GM23338 (cell line): ENCODE measurements around the gene C2orf15. TPM values are rescaled to one million over a fixed set of nuclear protein-coding genes. Genes with fewer than 3 reads are reported as not detected.
"Not testable (repeated sequence)": the region's sequence is repeated elsewhere in the genome, so short reads cannot be mapped to it uniquely, and the experiment has no call there.

Experiments
- ATAC-seq: fragments of 200-7000 bp; cut with Tn5 transposase; 3 replicates; pipeline ENCODE4 v1.9.1; 2020
- DNase-seq: peaks from one replicate; pipeline ENCODE4 v3.0.0-alpha.2; 2015; ENCODE audit warnings: low spot score
- H2AFZ ChIP-seq: fragments of 200-600 bp; sonication (generic); 2 replicates; pipeline ENCODE4 v1.8.0; 2016; ENCODE audit warnings: antibody characterized with exemption, mild to moderate bottlenecking, moderate library complexity
- H3F3A ChIP-seq: fragments of 200-600 bp; sonication (generic); replicated peaks from 2 replicates; pipeline ENCODE4 v1.8.0; 2017; ENCODE audit warnings: antibody characterized with exemption, mixed run types, low read depth
- H3K27ac ChIP-seq: fragments of 200-600 bp; sonication (generic); 2 replicates; pipeline ENCODE4 v1.6.1; 2016; ENCODE audit warnings: low read depth
- H3K27me3 ChIP-seq: fragments of 200-600 bp; sonication (generic); 2 replicates; pipeline ENCODE4 v1.8.0; 2016; ENCODE audit warnings: mild to moderate bottlenecking, mixed run types, moderate library complexity; ENCODE audit not compliant: insufficient read depth
- H3K36me3 ChIP-seq: fragments of 200-600 bp; sonication (generic); 2 replicates; pipeline ENCODE4 v1.8.0; 2016; ENCODE audit warnings: mild to moderate bottlenecking; ENCODE audit not compliant: insufficient read depth
- H3K4me1 ChIP-seq: fragments of 200-600 bp; sonication (generic); 2 replicates; pipeline ENCODE4 v1.8.0; 2016; ENCODE audit warnings: mild to moderate bottlenecking, moderate library complexity; ENCODE audit not compliant: insufficient read depth
- H3K4me2 ChIP-seq: fragments of 200-600 bp; sonication (generic); 2 replicates; pipeline ENCODE4 v1.7.1; 2017; ENCODE audit warnings: mixed run types
- H3K4me3 ChIP-seq: fragments of 200-600 bp; sonication (generic); 2 replicates; pipeline ENCODE4 v1.6.1; 2016; ENCODE audit warnings: mixed run types
- H3K79me2 ChIP-seq: fragments of 200-600 bp; sonication (generic); replicated peaks from 2 replicates; pipeline ENCODE4 v1.8.0; 2017; ENCODE audit warnings: mild to moderate bottlenecking; ENCODE audit not compliant: insufficient read depth
- H3K9me2 ChIP-seq: fragments of 200-600 bp; sonication (generic); 2 replicates; pipeline ENCODE4 v1.8.0; 2017; ENCODE audit not compliant: insufficient read depth
- H4K20me1 ChIP-seq: fragments of 200-600 bp; sonication (generic); replicated peaks from 2 replicates; pipeline ENCODE4 v1.8.0; 2017; ENCODE audit warnings: mild to moderate bottlenecking; ENCODE audit not compliant: insufficient read depth
- H3K27ac Mint-ChIP-seq: 2 replicates; pipeline ENCODE4 v1.8.0; 2020; ENCODE audit warnings: inconsistent platforms, mild to moderate bottlenecking, moderate library complexity, mixed read lengths
- H3K27me3 Mint-ChIP-seq: 3 replicates; pipeline ENCODE4 v1.8.0; 2022; ENCODE audit warnings: low read depth, mild to moderate bottlenecking, moderate library complexity, mixed read lengths, inconsistent platforms; ENCODE audit not compliant: insufficient read depth, poor library complexity
- H3K36me3 Mint-ChIP-seq: 3 replicates; pipeline ENCODE4 v1.8.0; 2021; ENCODE audit warnings: low read depth, mild to moderate bottlenecking, inconsistent platforms, moderate library complexity, mixed read lengths
- H3K4me1 Mint-ChIP-seq: 3 replicates; pipeline ENCODE4 v1.8.0; 2020; ENCODE audit warnings: mild to moderate bottlenecking, inconsistent platforms, mixed read lengths
- H3K4me3 Mint-ChIP-seq: 3 replicates; pipeline ENCODE4 v1.8.0; 2021; ENCODE audit warnings: moderate library complexity, mild to moderate bottlenecking, inconsistent platforms, mixed read lengths
- H3K9me3 Mint-ChIP-seq: 3 replicates; pipeline ENCODE4 v1.8.0; 2020; ENCODE audit warnings: moderate library complexity, mild to moderate bottlenecking, inconsistent platforms, mixed read lengths
- ETS1 ChIP-seq: IDR thresholded peaks from 2 replicates; pipeline ENCODE4 v1.6.1; 2016; ENCODE audit warnings: antibody characterized with exemption
- EZH2phosphoT487 ChIP-seq: fragments of 200-600 bp; sonication (generic); IDR thresholded peaks from one replicate; pipeline ENCODE4 v1.8.1; 2018; ENCODE audit warnings: antibody characterized with exemption; ENCODE audit not compliant: unreplicated experiment
- JUNB ChIP-seq: IDR thresholded peaks from one replicate; pipeline ENCODE4 v1.6.1; 2016; ENCODE audit warnings: antibody characterized with exemption; ENCODE audit not compliant: unreplicated experiment
- STAT1 ChIP-seq: IDR thresholded peaks from one replicate; pipeline ENCODE4 v1.6.1; 2016; ENCODE audit warnings: antibody characterized with exemption; ENCODE audit not compliant: unreplicated experiment
- ZNF331 ChIP-seq: fragments of 250-450 bp; sonication (Bioruptor Pico); IDR thresholded peaks from 2 replicates; pipeline ENCODE4 v1.5.0; 2020; ENCODE audit warnings: low read depth, mild to moderate bottlenecking, moderate library complexity
- polyA plus RNA-seq: library from polyadenylated mRNA; unstranded; fragments of >200 nt; fragmentation: Nextera tagmentation; extraction: Ambion mirVana; gene quantifications from 2 replicates; pipeline ENCODE4 v1.2.1, GENCODE V29; 2016
- total RNA-seq: library from RNA; depleted of rRNA; stranded (reverse); fragments of >200 nt; shearing (Covaris generic); gene quantifications from 2 replicates; pipeline ENCODE4 v1.2.3, GENCODE V29; 2014
- TF ChIP-seq, protein P1 (sequence below), 2 experiments: fragments of 200-600 bp in 1 of 2; sonication (generic) in 1 of 2; conservative IDR thresholded peaks; 2 replicates each; pipeline versions ENCODE4 v1.5.1 to v1.6.1; 2016 to 2017; ENCODE audit warnings: antibody characterized with exemption in 2 of 2, low read depth in 2 of 2, mild to moderate bottlenecking in 2 of 2, moderate library complexity in 1 of 2
- TF ChIP-seq, protein P2 (sequence below): IDR thresholded peaks from one replicate; pipeline ENCODE4 v1.6.1; 2018; ENCODE audit warnings: antibody characterized with exemption; ENCODE audit not compliant: unreplicated experiment

Gene C2orf15
- total and polyA plus RNA-seq, 2 experiments from 2014 or later = 7.9 to 8.4 TPM

DNA sequence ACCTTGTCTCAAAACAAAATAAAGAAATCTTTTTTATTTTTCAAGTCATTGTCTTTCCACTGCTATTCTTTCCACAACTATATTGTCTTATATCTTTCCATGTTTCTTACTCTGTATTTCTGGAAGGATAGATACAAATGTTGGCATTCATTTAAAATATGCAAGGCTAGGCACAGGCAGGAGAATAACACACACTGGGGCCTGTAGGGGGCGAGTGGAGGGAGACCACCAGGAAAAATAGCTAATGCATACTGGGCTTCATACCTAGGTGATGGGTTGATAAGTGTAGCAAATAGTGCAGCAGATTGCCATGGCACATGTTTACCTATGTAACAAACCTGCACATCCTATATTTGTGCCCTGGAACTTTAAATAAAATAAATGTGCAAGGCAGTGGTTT lies 49.0 kb downstream of the C2orf15 start:
- ATAC-seq = no peak
- Mint-ChIP-seq H3K36me3 (peaks cover 68% of the 10 kb centered on the region), H3K27ac (no peak overlapping the region), H3K4me1 (no peaks in the 10 kb centered on the region), H3K9me3 (no peaks in the 10 kb centered on the region), H3K27me3 (no peaks in the 10 kb centered on the region), H3K4me3 (no peak overlapping the region)
- no peak overlapping the region for H3K27ac ChIP-seq
- peaks cover 48% of the 10 kb centered on the region for H3K79me2 ChIP-seq
- H2AFZ ChIP-seq = no peak overlapping the region
- no peaks in the 10 kb centered on the region for H3K4me1 ChIP-seq
- TF ChIP-seq ZNF331 (CRISPR knock-in tag) (no peak), EZH2phosphoT487 (no peak), STAT1 (no peak), ETS1 (no peak), JUNB (no peak)
- TF ChIP-seq, protein P1, sequence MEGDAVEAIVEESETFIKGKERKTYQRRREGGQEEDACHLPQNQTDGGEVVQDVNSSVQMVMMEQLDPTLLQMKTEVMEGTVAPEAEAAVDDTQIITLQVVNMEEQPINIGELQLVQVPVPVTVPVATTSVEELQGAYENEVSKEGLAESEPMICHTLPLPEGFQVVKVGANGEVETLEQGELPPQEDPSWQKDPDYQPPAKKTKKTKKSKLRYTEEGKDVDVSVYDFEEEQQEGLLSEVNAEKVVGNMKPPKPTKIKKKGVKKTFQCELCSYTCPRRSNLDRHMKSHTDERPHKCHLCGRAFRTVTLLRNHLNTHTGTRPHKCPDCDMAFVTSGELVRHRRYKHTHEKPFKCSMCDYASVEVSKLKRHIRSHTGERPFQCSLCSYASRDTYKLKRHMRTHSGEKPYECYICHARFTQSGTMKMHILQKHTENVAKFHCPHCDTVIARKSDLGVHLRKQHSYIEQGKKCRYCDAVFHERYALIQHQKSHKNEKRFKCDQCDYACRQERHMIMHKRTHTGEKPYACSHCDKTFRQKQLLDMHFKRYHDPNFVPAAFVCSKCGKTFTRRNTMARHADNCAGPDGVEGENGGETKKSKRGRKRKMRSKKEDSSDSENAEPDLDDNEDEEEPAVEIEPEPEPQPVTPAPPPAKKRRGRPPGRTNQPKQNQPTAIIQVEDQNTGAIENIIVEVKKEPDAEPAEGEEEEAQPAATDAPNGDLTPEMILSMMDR (conservative IDR thresholded peaks at IDR 0.05; ENCODE audit: low read depth in 2 of 2) = peak; percentile 35 to 45
- TF ChIP-seq, protein P2, sequence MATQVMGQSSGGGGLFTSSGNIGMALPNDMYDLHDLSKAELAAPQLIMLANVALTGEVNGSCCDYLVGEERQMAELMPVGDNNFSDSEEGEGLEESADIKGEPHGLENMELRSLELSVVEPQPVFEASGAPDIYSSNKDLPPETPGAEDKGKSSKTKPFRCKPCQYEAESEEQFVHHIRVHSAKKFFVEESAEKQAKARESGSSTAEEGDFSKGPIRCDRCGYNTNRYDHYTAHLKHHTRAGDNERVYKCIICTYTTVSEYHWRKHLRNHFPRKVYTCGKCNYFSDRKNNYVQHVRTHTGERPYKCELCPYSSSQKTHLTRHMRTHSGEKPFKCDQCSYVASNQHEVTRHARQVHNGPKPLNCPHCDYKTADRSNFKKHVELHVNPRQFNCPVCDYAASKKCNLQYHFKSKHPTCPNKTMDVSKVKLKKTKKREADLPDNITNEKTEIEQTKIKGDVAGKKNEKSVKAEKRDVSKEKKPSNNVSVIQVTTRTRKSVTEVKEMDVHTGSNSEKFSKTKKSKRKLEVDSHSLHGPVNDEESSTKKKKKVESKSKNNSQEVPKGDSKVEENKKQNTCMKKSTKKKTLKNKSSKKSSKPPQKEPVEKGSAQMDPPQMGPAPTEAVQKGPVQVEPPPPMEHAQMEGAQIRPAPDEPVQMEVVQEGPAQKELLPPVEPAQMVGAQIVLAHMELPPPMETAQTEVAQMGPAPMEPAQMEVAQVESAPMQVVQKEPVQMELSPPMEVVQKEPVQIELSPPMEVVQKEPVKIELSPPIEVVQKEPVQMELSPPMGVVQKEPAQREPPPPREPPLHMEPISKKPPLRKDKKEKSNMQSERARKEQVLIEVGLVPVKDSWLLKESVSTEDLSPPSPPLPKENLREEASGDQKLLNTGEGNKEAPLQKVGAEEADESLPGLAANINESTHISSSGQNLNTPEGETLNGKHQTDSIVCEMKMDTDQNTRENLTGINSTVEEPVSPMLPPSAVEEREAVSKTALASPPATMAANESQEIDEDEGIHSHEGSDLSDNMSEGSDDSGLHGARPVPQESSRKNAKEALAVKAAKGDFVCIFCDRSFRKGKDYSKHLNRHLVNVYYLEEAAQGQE = no peak
- DNase-seq = peak; percentile 9
- no peaks in the 10 kb centered on the region for H3F3A ChIP-seq
- peaks cover 15% of the 10 kb centered on the region for H4K20me1 ChIP-seq
- H3K4me3 ChIP-seq = no peak overlapping the region
- H3K27me3 ChIP-seq = no peaks in the 10 kb centered on the region
- no peak overlapping the region for H3K4me2 ChIP-seq
- 0 out of 2 replicates have a peak, but pooled peaks cover 2% of the 10 kb centered on the region for H3K9me2 ChIP-seq
- peaks cover 31% of the 10 kb centered on the region for H3K36me3 ChIP-seq

DNA sequence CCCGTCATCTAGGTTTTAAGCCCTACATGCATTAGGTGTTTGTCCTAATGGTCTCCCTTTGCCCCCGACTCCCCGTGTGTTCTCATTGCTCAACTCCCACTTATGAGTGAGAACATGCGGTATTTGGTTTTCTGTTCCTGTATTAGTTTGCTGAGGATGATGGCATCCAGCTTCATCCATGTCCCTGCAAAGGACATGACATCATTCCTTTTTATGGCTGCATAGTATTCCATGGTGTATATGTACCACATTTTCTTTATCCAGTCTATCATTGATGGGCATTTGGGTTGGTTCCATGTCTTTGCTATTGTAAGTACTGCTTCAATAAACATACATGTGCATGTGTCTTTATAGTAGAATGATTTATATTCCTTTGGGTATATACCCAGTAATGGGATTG lies 50.9 kb downstream of the C2orf15 start:
- H3K27ac Mint-ChIP-seq, H3K27me3 Mint-ChIP-seq, H3K27me3 ChIP-seq, H3K4me1 ChIP-seq, DNase-seq, H3F3A ChIP-seq, H3K4me1 Mint-ChIP-seq, H3K4me2 ChIP-seq, H3K9me3 Mint-ChIP-seq, H2AFZ ChIP-seq, H3K4me3 Mint-ChIP-seq, H3K27ac ChIP-seq, ATAC-seq, H3K4me3 ChIP-seq, H3K9me2 ChIP-seq: not testable (repeated sequence)
- peaks cover 17% of the 10 kb centered on the region for H4K20me1 ChIP-seq
- peaks cover 30% of the 10 kb centered on the region for H3K79me2 ChIP-seq
- peaks cover 42% of the 10 kb centered on the region for H3K36me3 ChIP-seq
- peaks cover 74% of the 10 kb centered on the region for H3K36me3 Mint-ChIP-seq
